ENCODE data around the gene MINDY4.

DNA sequence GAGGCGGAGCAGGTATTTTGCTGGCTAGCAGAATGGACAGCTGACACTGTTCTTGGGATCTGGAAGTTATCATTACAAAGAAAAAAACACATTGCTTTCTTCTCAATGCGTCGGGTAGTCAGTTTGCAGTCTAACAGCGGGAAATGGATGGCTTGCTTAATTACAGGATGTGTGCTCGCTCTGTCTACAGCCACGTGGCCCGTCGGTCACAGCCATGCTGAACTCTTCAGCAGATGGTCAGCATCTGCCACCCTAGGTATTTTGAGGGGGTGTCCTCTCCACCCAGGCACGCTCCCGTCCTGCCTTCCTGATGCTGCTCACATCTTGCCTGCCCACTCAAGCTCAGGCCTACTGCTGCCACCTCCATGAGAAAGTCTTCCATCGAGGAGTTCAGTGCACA lies 39.6 kb upstream of the MINDY4 start:
- TF ChIP-seq CTCF (IDR thresholded peaks at IDR 0.05; ENCODE audit: insufficient read depth, low read depth, low read length), result no peak
- no peak for TF ChIP-seq EZH2 (IDR thresholded peaks at IDR 0.05; ENCODE audit: insufficient read depth, low read length)
